NB4 (cell line): ENCODE measurements around the gene ZSCAN9.

Source experiments
- POLR2A ChIP-seq: IDR thresholded peaks from 2 replicates; pipeline ENCODE4 v1.6.1; 2011; ENCODE audit warnings: mild to moderate bottlenecking; ENCODE audit not compliant: insufficient read length; ENCODE audit errors: extremely low read depth
- TF ChIP-seq, protein P1 (sequence below): IDR thresholded peaks from 2 replicates; pipeline ENCODE4 v1.6.1; 2011; ENCODE audit warnings: low read depth, low read length
- TF ChIP-seq, protein P2 (sequence below): IDR thresholded peaks from one replicate; pipeline ENCODE4 v1.5.1; 2012; ENCODE audit warnings: low read depth, low read length

DNA sequence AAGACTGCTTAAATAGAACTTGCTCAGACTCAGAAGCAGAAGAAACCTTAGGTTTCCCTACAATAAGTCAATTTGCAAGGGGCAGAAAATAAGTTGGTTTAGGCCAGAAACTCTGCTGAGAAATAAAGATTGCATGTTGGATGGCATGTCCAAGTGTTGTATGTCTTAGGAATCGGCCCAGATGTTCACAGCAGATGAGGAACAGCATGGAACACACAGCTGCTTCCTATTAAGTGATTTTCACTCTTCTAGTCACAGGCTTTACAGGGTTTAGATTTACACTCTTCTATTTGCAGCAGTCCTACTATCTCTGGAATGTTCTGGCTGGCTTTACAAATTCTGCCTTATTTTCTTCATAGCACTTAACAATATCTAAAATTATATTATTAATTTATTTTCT, 23.8 kb downstream of the ZSCAN9 start:
- no peak for TF ChIP-seq POLR2A
- TF ChIP-seq, protein P1, sequence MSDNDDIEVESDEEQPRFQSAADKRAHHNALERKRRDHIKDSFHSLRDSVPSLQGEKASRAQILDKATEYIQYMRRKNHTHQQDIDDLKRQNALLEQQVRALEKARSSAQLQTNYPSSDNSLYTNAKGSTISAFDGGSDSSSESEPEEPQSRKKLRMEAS, result no peak
- TF ChIP-seq, protein P2, sequence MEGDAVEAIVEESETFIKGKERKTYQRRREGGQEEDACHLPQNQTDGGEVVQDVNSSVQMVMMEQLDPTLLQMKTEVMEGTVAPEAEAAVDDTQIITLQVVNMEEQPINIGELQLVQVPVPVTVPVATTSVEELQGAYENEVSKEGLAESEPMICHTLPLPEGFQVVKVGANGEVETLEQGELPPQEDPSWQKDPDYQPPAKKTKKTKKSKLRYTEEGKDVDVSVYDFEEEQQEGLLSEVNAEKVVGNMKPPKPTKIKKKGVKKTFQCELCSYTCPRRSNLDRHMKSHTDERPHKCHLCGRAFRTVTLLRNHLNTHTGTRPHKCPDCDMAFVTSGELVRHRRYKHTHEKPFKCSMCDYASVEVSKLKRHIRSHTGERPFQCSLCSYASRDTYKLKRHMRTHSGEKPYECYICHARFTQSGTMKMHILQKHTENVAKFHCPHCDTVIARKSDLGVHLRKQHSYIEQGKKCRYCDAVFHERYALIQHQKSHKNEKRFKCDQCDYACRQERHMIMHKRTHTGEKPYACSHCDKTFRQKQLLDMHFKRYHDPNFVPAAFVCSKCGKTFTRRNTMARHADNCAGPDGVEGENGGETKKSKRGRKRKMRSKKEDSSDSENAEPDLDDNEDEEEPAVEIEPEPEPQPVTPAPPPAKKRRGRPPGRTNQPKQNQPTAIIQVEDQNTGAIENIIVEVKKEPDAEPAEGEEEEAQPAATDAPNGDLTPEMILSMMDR, result no peak
